SK-N-SH (cell line): ENCODE results near the gene MBNL1. TPM values are rescaled to one million over a fixed set of nuclear protein-coding genes. Genes with fewer than 3 reads are reported as not detected.
A peak's percentile ranks its signal among the peaks of the same experiment; 100 is the strongest.

Source experiments
- CTCF ChIA-PET: fragments of 300-600, 350-600 bp; formaldehyde crosslinking; extraction: SDS; loops from one replicate; lab custom pipeline; 2021; lab: Yijun Ruan, JAX
- POLR2A ChIA-PET: fragments of 350-600 bp; sonication (Branson Sonifier 250); formaldehyde crosslinking; extraction: SDS; loops from one replicate; lab custom pipeline; 2020; ENCODE audit warnings: antibody characterized with exemption, inconsistent platforms; lab: Yijun Ruan, JAX
- DNase-seq: peaks from one replicate; pipeline ENCODE4 v3.0.0; 2012
- H2AFZ ChIP-seq: fragments of 200-600 bp; sonication (generic); 2 replicates; pipeline ENCODE4 v1.8.1; 2016; ENCODE audit warnings: antibody characterized with exemption, mild to moderate bottlenecking, low read depth
- H3F3A ChIP-seq: fragments of 200-600 bp; sonication (generic); replicated peaks from 2 replicates; pipeline ENCODE3; 2016; ENCODE audit warnings: antibody characterized with exemption, mild to moderate bottlenecking; ENCODE audit not compliant: insufficient read depth
- H3K27ac ChIP-seq, 2 experiments: fragments of 200-500 bp in 1 of 2; fragments of 200-600 bp in 1 of 2; sonication (Bioruptor generic) in 1 of 2; sonication (generic), shearing (Covaris generic) in 1 of 2; 2 replicates each; pipeline versions ENCODE4 v1.5.1 to v1.6.1; 2014 to 2016; ENCODE audit warnings: low read depth in 2 of 2, inconsistent platforms in 1 of 2, low read length in 1 of 2, mild to moderate bottlenecking in 1 of 2, mixed read lengths in 1 of 2
- H3K27me3 ChIP-seq: fragments of 200-600 bp; sonication (generic), shearing (Covaris generic); 2 replicates; pipeline ENCODE4 v1.6.1; 2016; ENCODE audit warnings: mixed run types; ENCODE audit not compliant: insufficient read depth
- H3K36me3 ChIP-seq, 2 experiments: fragments of 200-500 bp in 1 of 2; fragments of 200-600 bp in 1 of 2; sonication (Bioruptor generic) in 1 of 2; sonication (generic) in 1 of 2; replicated peaks in 1 of 2; 2 replicates each; pipeline versions ENCODE3 to v1.5.1; 2014 to 2016; ENCODE audit warnings: low read length in 1 of 2, mild to moderate bottlenecking in 1 of 2; ENCODE audit not compliant: insufficient read depth in 2 of 2, control insufficient read depth in 1 of 2
- H3K4me1 ChIP-seq, 2 experiments: fragments of 200-500 bp in 1 of 2; fragments of 200-600 bp in 1 of 2; sonication (Bioruptor generic) in 1 of 2; sonication (generic), shearing (Covaris generic) in 1 of 2; 2 replicates each; pipeline versions ENCODE4 v1.5.1 to v1.6.1; 2014 to 2016; ENCODE audit warnings: low read depth in 1 of 2, low read length in 1 of 2, mixed run types in 1 of 2; ENCODE audit not compliant: insufficient read depth in 2 of 2, control insufficient read depth in 1 of 2
- H3K4me2 ChIP-seq: fragments of 200-600 bp; sonication (generic), shearing (Covaris generic); 2 replicates; pipeline ENCODE4 v1.6.1; 2017; ENCODE audit warnings: mixed run types
- H3K4me3 ChIP-seq, 2 experiments: fragments of 200-500 bp in 1 of 2; fragments of 200-600 bp in 1 of 2; sonication (Bioruptor generic) in 1 of 2; sonication (generic), shearing (Covaris generic) in 1 of 2; 2 replicates each; pipeline versions ENCODE4 v1.5.1 to v1.8.1; 2014 to 2016; ENCODE audit warnings: low read depth in 2 of 2, inconsistent platforms in 1 of 2, low read length in 1 of 2, mild to moderate bottlenecking in 1 of 2, mixed read lengths in 1 of 2, moderate library complexity in 1 of 2
- H3K79me2 ChIP-seq: fragments of 200-600 bp; sonication (generic); 2 replicates; pipeline ENCODE4 v1.8.1; 2017; ENCODE audit warnings: mild to moderate bottlenecking; ENCODE audit not compliant: insufficient read depth
- H3K9ac ChIP-seq: fragments of 200-600 bp; sonication (generic); 2 replicates; pipeline ENCODE4 v1.6.1; 2017; ENCODE audit warnings: mixed run types
- H3K9me2 ChIP-seq: fragments of 200-600 bp; sonication (generic); 2 replicates; pipeline ENCODE4 v1.6.1; 2017; ENCODE audit warnings: mixed run types
- H3K9me3 ChIP-seq: fragments of 200-600 bp; sonication (generic); 2 replicates; pipeline ENCODE4 v1.6.1; 2017; ENCODE audit warnings: mixed run types, mild to moderate bottlenecking, moderate library complexity
- H4K20me1 ChIP-seq: fragments of 200-600 bp; sonication (generic); 2 replicates; pipeline ENCODE4 v1.6.1; 2017; ENCODE audit warnings: mild to moderate bottlenecking, mixed run types; ENCODE audit not compliant: insufficient read depth
- CHD2 ChIP-seq: fragments of 150-350 bp; IDR thresholded peaks from 2 replicates; pipeline ENCODE4 v1.6.1; 2018; ENCODE audit warnings: low read length; ENCODE audit not compliant: partially characterized antibody
- EZH2phosphoT487 ChIP-seq: fragments of 200-600 bp; sonication (generic); IDR thresholded peaks from 2 replicates; pipeline ENCODE4 v1.6.1; 2017; ENCODE audit warnings: low read depth, mixed run types, mild to moderate bottlenecking, antibody characterized with exemption, moderate library complexity, borderline replicate concordance
- FOXJ3 ChIP-seq: sonication (generic); formaldehyde crosslinking; IDR thresholded peaks from 2 replicates; pipeline ENCODE4 v1.5.1; 2020; ENCODE audit warnings: mild to moderate bottlenecking, missing genetic modification reagents
- GABPA ChIP-seq: IDR thresholded peaks from 2 replicates; pipeline ENCODE4 v1.4.0; 2012; ENCODE audit warnings: low read depth, mild to moderate bottlenecking
- MAX ChIP-seq: IDR thresholded peaks from 2 replicates; pipeline ENCODE4 v1.4.0; 2012; ENCODE audit warnings: low read depth
- MEF2A ChIP-seq: IDR thresholded peaks from 2 replicates; pipeline ENCODE4 v1.4.0; 2012; ENCODE audit warnings: low read depth, borderline replicate concordance
- PBX3 ChIP-seq: IDR thresholded peaks from 2 replicates; pipeline ENCODE4; 2012
- RFX5 ChIP-seq: IDR thresholded peaks from 2 replicates; pipeline ENCODE4 v1.6.1; 2012; ENCODE audit warnings: mild to moderate bottlenecking, improper control_type of control experiment, low read length
- RXRA ChIP-seq: IDR thresholded peaks from 2 replicates; pipeline ENCODE4 v1.4.0; 2012; ENCODE audit warnings: low read depth, mild to moderate bottlenecking, borderline replicate concordance
- SMC3 ChIP-seq: IDR thresholded peaks from 2 replicates; pipeline ENCODE4 v1.6.1; 2012; ENCODE audit warnings: low read depth, low read length, improper control_type of control experiment
- USF1 ChIP-seq: IDR thresholded peaks from 2 replicates; pipeline ENCODE4 v1.4.0; 2012; ENCODE audit warnings: low read depth, borderline replicate concordance
- USF2 ChIP-seq: fragments of 150-350 bp; IDR thresholded peaks from 2 replicates; pipeline ENCODE4 v1.6.1; 2017; ENCODE audit warnings: antibody characterized with exemption, low read length, low read depth, borderline replicate concordance
- WGBS: methylation state at CpG from one replicate; pipeline ENCODE4 v1.1.6; 2017; ENCODE audit warnings: low lambda C conversion rate; 5-methylcytosine and 5-hydroxymethylcytosine counted together
- polyA plus RNA-seq, 3 experiments: library from polyadenylated mRNA; depleted of rRNA; stranded (reverse); fragments of >200 nt; gene quantifications; 2 replicates each; pipeline ENCODE4 v1.2.3, GENCODE V29; 2012

MBNL1 gene
- polyA plus RNA-seq, 1 of the 3 experiments (the other 2 are of a cell fraction): 44.3 TPM

- TF ChIP-seq USF1: no peak
- TF ChIP-seq MEF2A: no peak
- TF ChIP-seq RFX5: no peak
- TF ChIP-seq CHD2: peak; percentile 13
- TF ChIP-seq PBX3: peak; percentile 56
- no peak for TF ChIP-seq USF2
- TF ChIP-seq MAX: peak; percentile 77
- TF ChIP-seq FOXJ3 (CRISPR knock-in tag): no peak
- no peak for TF ChIP-seq SMC3
These were observed 29.9 kb downstream of the MBNL1 start (continued) for GRCh38 chr3:152298393-152299248.

GRCh38 chr3:152299249-152299976 lies 30.7 kb downstream of the MBNL1 start:
- peaks cover 15 to 20% of the 10 kb centered on the region in 2 experiments for H3K36me3 ChIP-seq
- H3K4me2 ChIP-seq: peak overlapping the region; percentile 75
- H3K4me1 ChIP-seq: peaks cover 27 to 30% of the 10 kb centered on the region in 2 experiments; a peak in 3 of 4 replicates
- TF ChIP-seq GABPA (no peak), RXRA (no peak), EZH2phosphoT487 (no peak)
- TF ChIP-seq, all 33 proteins: peak for 0
- Histone ChIP-seq H3K27ac (peak overlapping the region; percentile 92 to 97), H4K20me1 (peaks cover 41% of the 10 kb centered on the region), H3K27me3 (no peaks in the 10 kb centered on the region), H3K9ac (peak overlapping the region; percentile 59; the same call in 1 of the 2 replicates), H3K9me2 (no peaks in the 10 kb centered on the region), H3F3A (peaks cover 53% of the 10 kb centered on the region), H2AFZ (no peak overlapping the region), H3K4me3 (peak overlapping the region; percentile 50 to 60), H3K9me3 (no peaks in the 10 kb centered on the region), H3K79me2 (peaks cover 98% of the 10 kb centered on the region)
- ChIA-PET POLR2A (interaction anchor here (0.9 to 1.3 kb wide), 2 partner anchors 24 to 30 kb away, joined by 3 to 7 read pairs; partner anchors contain the start of gene MBNL1), CTCF (interaction anchor here (1.1 to 1.5 kb wide), 3 partner anchors 9 to 144 kb away, joined by 3 to 4 read pairs (median 3); no protein-coding TSS in a partner anchor)
- no peak for DNase-seq
- 27% methylated on average over 9 of the region's 9 CpGs for WGBS
